Cerebellar nuclear complex (tissue), 1 donor: ENCODE results near the gene NUDT2.
A peak's percentile ranks its signal among the peaks of the same experiment; 100 is the strongest.

Source experiments
- DNase-seq, 2 experiments: peaks; one replicate each; lab custom pipeline; 2025; lab: John Stamatoyannopoulos, UW

The NUDT2 gene

DNA sequence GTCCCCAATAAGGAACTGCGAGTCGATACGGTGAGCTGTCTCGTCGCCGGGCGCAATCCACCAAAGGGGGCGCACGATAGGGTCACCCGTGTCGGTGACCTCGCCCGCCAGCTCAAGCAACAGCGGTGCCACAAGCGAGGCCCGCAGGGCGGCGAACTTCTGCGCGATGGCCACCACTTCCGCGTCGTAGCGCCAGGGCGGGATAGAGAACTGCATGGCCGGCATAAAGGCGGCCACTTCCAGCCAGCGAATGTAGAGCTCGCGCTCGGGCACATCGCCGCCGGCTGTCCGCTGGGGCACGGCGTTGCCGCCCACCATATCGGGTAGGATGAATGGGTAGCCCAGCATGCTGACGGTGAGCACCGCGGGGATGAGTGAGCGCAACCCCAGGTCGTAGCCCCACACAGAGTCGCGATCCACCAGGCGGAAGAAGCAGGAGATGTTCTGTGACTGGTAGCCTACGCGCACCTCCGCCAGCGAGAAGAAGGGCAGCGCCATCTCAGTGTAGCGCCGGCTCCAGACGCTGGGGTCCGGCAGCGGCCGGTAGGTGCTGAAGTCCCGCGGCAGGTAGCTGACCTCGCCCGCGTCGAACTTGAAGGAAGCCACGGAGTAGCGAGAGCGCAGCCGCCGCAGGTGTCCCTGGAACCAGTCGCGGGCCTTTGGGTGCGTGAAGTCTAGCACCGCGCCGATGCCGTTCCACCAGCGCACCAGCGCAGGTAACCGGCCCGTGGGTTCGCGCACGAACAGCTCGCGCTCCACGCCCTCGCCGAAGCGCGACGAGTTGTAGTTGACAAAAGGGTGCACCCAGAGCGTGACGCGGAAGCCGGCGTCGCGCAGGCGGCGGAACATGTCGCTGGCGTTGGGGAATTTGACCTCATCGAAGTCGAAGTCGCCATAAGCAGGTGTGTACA is 41.9 kb downstream of the NUDT2 start:
- DNase-seq, result no peak

DNA sequence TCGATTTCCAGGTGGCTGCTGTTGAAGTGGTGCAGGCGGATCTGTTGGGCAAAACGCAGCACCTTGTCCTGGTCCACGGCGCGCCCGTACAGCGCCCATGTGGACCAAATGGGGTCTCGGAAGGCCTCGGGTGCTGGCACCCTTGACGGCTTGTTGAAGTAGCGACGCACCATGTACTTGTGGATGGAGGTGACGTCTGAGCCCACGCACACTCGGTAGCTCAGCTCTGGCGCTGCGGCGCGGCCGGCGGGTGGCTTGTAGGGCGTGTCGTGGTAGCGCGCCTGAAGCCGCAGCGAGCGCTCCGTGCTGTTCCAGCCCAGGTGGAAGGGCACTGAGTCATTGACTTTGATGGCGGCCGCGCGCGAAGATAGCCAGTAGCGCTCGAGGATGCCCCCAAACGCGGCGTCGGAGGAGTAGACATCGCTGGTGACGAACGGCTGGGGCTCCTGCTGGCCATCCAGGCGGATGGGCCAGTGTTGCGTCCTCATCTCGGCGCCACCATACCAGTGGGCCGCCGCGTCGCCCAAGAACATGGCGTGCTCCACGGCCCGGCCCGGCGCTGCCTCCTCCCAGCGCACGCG is 42.6 kb downstream of the NUDT2 start:
- no peak for DNase-seq

- no peak for DNase-seq
Observed at GRCh38 chr9:34372467-34373011, 43.2 kb downstream of the NUDT2 start.

- DNase-seq, result no peak
Observed at GRCh38 chr9:34373749-34374148, 44.4 kb downstream of the NUDT2 start.

GRCh38 chr9:34374339-34374738 is 45.0 kb downstream of the NUDT2 start:
- no peak for DNase-seq

GRCh38 chr9:34374905-34375552 is 45.7 kb downstream of the NUDT2 start:
- DNase-seq, result no peak

DNA sequence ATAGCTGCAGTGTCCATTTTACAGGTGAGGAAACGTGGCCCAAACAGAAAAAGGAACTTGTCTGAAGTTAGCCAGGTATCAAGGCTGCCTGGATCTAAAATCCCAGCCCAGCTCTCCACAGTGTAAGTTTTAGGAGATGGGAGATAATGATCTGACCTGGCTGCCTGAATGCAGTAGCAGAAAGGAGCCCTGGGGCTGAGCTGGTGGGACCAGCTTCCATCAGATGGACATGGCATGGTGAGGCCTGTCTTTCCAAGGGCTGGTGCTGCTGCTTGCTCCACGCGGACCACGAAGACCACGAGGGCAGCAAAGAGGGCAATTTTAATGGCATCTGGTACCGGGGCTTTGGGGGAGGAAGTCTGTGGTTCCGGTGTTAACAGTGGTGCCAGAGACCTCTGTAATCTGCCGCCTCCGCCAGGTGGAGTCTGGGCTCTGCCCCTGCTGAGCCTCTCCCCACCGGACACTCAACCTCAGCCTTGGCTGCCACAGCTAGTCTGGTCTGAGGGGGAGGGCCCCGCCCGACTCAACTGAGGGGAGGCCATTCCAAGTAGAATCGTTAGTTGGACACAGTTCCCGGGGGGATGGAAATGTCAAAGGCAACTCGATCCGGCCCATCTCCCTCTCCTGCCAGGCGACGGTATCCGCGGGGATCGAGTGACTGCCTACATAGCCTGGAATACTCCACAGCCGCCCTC is 46.7 kb downstream of the NUDT2 start:
- peak in 1 of 2 experiments; percentile 24 for DNase-seq

- DNase-seq, result peak; percentile 66 to 90
Observed at GRCh38 chr9:34376596-34377403, 47.4 kb downstream of the NUDT2 start, which contains the start of gene MYORG. TSS of gene MYORG (minus strand) at chr9:34376898. CDS start at chr9:34372943, 3,955 bp downstream.

DNA sequence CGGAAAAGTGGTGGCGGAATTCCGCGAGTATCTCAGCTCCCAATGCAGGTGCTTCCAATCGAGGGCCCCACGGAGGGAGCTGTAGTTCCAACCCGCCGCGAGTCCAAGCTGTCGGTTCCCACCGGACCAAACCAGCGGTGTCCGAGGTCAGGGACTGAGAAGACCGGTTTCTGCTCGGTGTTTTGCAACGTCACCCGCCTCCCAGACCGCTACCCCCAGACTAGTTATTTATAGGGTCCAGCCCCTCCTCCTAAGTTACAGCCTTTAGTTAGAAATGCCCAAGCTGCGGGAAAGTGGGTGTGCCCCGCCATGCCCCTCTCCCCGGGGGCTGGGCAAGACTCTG is 48.0 kb downstream of the NUDT2 start:
- no peak for DNase-seq

DNA sequence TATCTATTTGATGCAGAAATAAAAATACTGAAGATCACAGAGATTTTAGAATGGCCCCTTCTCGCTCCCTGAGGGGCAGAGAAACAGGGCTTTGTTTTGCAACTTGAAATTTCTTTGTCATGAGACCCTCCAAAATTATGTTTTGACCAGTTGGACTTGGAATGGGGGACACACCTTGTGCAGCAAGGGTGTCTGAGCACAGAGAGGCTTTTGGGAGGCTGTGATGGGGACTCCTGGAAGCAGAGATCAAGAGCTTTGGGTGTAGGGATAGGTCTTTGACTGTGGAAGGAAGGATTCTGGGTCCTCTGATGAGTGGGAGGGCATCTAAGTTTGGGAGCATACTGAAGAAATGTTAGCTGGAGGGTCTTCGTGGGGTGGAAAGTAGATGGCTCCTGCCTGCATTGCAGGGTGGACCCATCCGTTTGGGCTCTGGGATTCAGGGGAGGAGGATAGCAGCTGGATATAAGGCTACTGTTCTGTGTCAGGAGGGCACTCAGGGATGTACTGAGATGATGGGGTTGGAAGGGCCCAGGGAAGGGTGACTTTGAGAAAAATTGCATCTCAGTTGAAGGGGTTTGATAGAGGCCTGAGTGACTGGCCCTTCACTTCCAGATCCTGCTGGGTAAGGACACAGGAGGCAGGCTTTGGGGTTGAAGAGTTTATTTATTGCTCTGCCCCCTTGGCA is 49.1 kb downstream of the NUDT2 start:
- no peak for DNase-seq

DNA sequence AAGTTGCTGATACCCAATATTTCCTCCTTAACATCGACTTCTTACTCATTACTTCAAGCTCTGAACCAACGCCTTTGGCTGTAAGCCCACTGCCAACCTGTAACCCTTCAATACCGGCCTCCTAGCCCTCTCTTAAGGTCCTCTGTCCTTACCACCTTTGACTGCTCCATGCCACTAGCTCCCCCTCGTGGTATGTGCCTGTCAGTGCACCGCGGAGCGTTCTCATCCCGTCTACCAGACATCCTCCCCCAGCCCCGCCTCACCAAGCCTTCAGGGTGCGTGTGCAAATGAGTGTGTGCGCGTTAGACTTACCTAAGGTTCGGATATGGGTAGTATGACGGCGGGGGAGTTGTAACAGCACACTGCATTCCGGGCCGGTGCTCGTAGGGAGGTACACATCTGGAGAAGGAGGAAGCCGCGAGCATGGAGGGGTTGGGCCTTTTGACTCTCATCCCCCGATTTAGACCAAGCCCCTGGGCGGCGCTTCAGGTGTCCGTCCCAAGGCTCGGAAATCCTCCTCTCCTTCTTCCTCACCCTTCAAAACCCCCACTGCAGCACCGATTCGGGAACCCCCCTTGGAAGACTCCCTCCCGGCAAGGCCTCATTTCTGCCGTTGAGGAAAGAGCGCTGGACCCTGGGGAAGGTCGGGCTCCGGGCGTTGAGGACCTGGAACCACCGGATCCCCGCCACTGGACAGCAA is 50.1 kb downstream of the NUDT2 start:
- peak in 1 of 2 experiments; percentile 11 for DNase-seq

DNA sequence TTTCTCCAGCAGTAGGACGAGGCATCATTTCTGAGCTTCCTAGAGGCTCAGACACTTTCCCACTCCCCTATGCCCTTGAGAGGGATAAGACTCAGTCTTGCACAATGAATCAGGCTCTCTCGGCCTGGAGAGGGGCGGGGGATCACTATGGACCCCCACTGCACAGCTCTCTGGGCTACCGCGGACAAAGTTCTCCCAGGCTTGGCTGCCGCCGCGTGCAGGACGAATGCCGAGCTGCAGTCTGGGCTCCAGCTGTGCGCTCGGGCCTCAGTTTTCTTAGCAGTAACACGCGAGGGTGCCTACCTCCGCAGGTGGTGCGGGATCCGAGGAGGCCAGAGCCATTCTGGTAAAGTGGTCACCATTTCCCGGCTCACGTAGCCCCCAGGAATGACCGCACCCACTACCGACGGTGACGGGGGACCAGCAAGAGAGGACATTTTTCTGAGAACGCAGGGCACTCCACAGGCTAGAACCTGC is 50.7 kb downstream of the NUDT2 start:
- DNase-seq, result no peak

DNA sequence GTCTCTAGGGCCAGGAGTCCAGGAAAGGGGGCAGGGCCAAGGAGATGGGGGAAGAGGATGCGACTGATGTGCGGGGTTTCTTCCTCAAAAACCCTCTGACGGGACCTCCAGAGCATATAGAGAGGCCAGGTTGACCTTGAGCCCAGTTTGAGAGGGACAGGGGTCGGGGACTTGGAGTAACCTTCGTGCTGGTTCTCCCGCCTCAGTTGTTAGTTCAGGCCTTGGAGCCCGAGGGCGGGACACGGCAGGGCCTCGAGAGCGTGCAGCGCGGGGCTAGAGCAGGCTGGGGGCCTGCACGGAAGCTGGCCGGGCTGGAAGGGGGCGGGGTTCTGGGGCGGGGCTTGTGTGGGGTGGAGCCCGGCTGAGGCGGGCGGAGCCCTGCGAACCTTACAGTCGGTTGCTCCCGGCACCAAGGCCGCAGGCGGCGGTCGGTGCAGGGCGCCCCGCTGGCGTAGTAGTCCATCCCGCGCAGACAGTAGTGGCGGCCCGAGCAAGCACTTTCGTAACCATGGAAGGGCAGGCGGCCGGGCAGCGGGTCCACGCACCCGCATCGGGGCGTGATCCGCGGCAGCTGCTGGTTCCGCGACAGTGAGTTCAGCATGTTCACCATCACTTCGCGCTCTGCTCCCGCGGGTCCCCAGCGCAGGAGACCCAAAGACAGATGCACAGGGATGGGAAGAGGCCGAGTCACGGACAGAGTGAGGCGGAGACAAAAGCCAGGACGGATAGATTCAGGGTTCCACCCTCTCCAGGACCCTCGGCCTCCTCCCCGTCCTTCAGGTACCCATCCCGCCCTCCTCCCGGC is 51.3 kb downstream of the NUDT2 start:
- peak in 1 of 2 experiments; percentile 21 for DNase-seq

- no peak for DNase-seq
Observed at GRCh38 chr9:34381323-34381722, 52.0 kb downstream of the NUDT2 start.

- no peak for DNase-seq
Observed at GRCh38 chr9:34382054-34382453, 52.7 kb downstream of the NUDT2 start.

DNA sequence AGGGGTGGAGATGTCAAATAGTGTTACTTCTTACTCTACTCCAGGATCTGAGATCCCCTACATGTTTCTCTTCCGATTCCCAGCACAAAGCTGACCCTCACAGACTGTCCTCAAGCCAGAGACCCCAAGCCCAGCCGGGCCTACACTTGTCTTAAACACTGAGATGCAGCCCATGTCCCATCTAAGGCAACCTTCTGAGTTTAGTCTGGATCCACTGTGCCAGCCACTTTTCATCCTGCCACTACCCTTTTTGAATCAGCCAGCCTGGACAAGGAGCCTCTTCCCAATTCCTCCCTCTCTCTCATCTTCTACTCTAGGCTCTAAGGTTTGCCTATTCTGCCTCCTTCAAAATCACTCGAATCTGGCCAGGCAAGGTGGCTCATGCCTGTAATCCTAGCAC is 53.5 kb downstream of the NUDT2 start:
- no peak for DNase-seq

DNA sequence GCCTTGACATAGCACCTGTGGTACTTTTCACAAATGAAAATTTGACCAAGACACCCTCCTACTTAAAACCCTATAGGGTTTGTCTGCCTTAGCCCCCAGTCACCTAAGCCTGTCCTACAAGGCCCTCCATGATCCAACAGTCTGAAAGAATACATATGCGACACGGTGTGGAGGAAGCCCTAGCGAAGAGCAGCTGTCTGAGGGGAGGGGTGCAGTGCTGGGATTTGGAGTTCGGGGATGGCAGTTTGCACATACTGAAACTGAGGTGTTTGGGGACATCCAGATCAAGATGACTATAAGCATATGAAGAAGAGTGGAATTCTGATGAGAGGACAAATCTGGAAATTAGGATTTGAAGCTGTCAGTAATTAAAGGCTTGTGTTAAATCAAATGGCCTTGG is 54.5 kb downstream of the NUDT2 start:
- no peak for DNase-seq

- DNase-seq, result no peak
Observed at GRCh38 chr9:34384368-34385165, 55.2 kb downstream of the NUDT2 start.
